MM.1S (cell line): ENCODE data around the gene NLGN4Y.

Experiments used
- DNase-seq: peaks from one replicate; pipeline ENCODE4 v3.0.0-alpha.2; 2015
- H2AFZ ChIP-seq: fragments of 300-600 bp; sonication (generic); 2 replicates; pipeline ENCODE4 v1.6.0; 2016; ENCODE audit warnings: antibody characterized with exemption, low read length
- H3F3A ChIP-seq: fragments of 300-600 bp; sonication (generic); 2 replicates; pipeline ENCODE4 v1.6.1; 2016; ENCODE audit warnings: mild to moderate bottlenecking, antibody characterized with exemption, low read length, moderate library complexity, mixed read lengths; ENCODE audit not compliant: insufficient read depth
- H3K27ac ChIP-seq: fragments of 300-600 bp; sonication (generic); 2 replicates; pipeline ENCODE4 v1.5.1; 2016; ENCODE audit warnings: mild to moderate bottlenecking, low read length
- H3K27me3 ChIP-seq: fragments of 300-600 bp; sonication (generic); replicated peaks from 2 replicates; pipeline ENCODE4 v1.6.0; 2016; ENCODE audit warnings: low read length; ENCODE audit not compliant: insufficient read depth
- H3K36me3 ChIP-seq: fragments of 300-600 bp; sonication (generic); replicated peaks from 2 replicates; pipeline ENCODE4 v1.6.1; 2016; ENCODE audit warnings: mild to moderate bottlenecking, low read length, mixed read lengths; ENCODE audit not compliant: insufficient read depth
- H3K4me1 ChIP-seq: fragments of 300-600 bp; sonication (generic); 2 replicates; pipeline ENCODE4 v1.6.1; 2016; ENCODE audit warnings: low read length, mixed read lengths
- H3K4me2 ChIP-seq: fragments of 300-600 bp; sonication (generic); 2 replicates; pipeline ENCODE4 v1.6.0; 2016; ENCODE audit warnings: low read depth, low read length
- H3K4me3 ChIP-seq: fragments of 300-600 bp; sonication (generic); 2 replicates; pipeline ENCODE4 v1.5.1; 2016; ENCODE audit warnings: low read length, mixed read lengths
- H3K79me2 ChIP-seq: fragments of 300-600 bp; sonication (generic); 2 replicates; pipeline ENCODE4 v1.6.1; 2016; ENCODE audit warnings: mixed run types, low read length, mixed read lengths
- H3K9ac ChIP-seq: fragments of 300-600 bp; sonication (generic); 2 replicates; pipeline ENCODE4 v1.6.1; 2016; ENCODE audit warnings: low read length, mixed read lengths
- H3K9me2 ChIP-seq: fragments of 300-600 bp; sonication (generic); replicated peaks from 2 replicates; pipeline ENCODE4 v1.6.1; 2016; ENCODE audit warnings: mild to moderate bottlenecking, low read length, mixed read lengths; ENCODE audit not compliant: insufficient read depth
- H3K9me3 ChIP-seq: fragments of 300-600 bp; sonication (generic); replicated peaks from 2 replicates; pipeline ENCODE4 v1.6.1; 2016; ENCODE audit warnings: mild to moderate bottlenecking, low read length, mixed read lengths; ENCODE audit not compliant: insufficient read depth
- H4K20me1 ChIP-seq: fragments of 300-600 bp; sonication (generic); 2 replicates; pipeline ENCODE4 v1.6.1; 2016; ENCODE audit warnings: mild to moderate bottlenecking, low read length, moderate library complexity, mixed read lengths; ENCODE audit not compliant: insufficient read depth
- CTCF ChIP-seq: fragments of 300-600 bp; sonication (generic); IDR thresholded peaks from 2 replicates; pipeline ENCODE4 v1.5.1; 2016; ENCODE audit warnings: antibody characterized with exemption, low read length, mixed read lengths
- EZH2 ChIP-seq: fragments of 300-600 bp; sonication (generic); optimal IDR thresholded peaks from 2 replicates; pipeline ENCODE3; 2017; ENCODE audit warnings: low read depth, mild to moderate bottlenecking, antibody characterized with exemption, low read length, mixed read lengths
- EZH2phosphoT487 ChIP-seq: fragments of 300-600 bp; sonication (generic); IDR thresholded peaks from 2 replicates; pipeline ENCODE4 v1.6.1; 2018; ENCODE audit warnings: antibody characterized with exemption, low read length

The NLGN4Y gene

GRCh38 chrY:14829366-14829885, 305.1 kb downstream of the NLGN4Y start:
- Histone ChIP-seq H2AFZ (no peak overlapping the region), H3K4me3 (no peak overlapping the region), H3K9me2 (no peaks in the 10 kb centered on the region), H3K9me3 (no peaks in the 10 kb centered on the region), H3F3A (no peaks in the 10 kb centered on the region), H3K4me1 (no peaks in the 10 kb centered on the region), H3K36me3 (no peaks in the 10 kb centered on the region), H3K9ac (no peak overlapping the region), H4K20me1 (no peaks in the 10 kb centered on the region), H3K27ac (no peak overlapping the region), H3K27me3 (no peaks in the 10 kb centered on the region), H3K79me2 (no peaks in the 10 kb centered on the region), H3K4me2 (no peak overlapping the region)
- no peak for TF ChIP-seq EZH2
- no peak for TF ChIP-seq CTCF
- no peak for TF ChIP-seq EZH2phosphoT487
- DNase-seq: no peak

GRCh38 chrY:14834103-14835060, 310.1 kb downstream of the NLGN4Y start:
- Histone ChIP-seq H4K20me1 (no peaks in the 10 kb centered on the region), H3K9ac (no peak overlapping the region), H3K4me3 (no peak overlapping the region), H3K79me2 (no peaks in the 10 kb centered on the region), H3K4me1 (no peaks in the 10 kb centered on the region), H3K9me2 (no peaks in the 10 kb centered on the region), H2AFZ (no peak overlapping the region), H3F3A (no peaks in the 10 kb centered on the region), H3K9me3 (no peaks in the 10 kb centered on the region), H3K36me3 (no peaks in the 10 kb centered on the region), H3K27me3 (no peaks in the 10 kb centered on the region), H3K4me2 (no peak overlapping the region), H3K27ac (no peak overlapping the region)
- DNase-seq: no peak
- TF ChIP-seq EZH2 (no peak), EZH2phosphoT487 (no peak), CTCF (no peak)

GRCh38 chrY:14837466-14837865, 313.1 kb downstream of the NLGN4Y start:
- no peak for DNase-seq
- TF ChIP-seq EZH2 (no peak), CTCF (no peak), EZH2phosphoT487 (no peak)
- Histone ChIP-seq H3K9me3 (no peaks in the 10 kb centered on the region), H3K9me2 (no peaks in the 10 kb centered on the region), H3K4me1 (no peaks in the 10 kb centered on the region), H3K9ac (no peak overlapping the region), H3K4me3 (no peak overlapping the region), H3F3A (no peaks in the 10 kb centered on the region), H3K79me2 (no peaks in the 10 kb centered on the region), H2AFZ (no peak overlapping the region), H4K20me1 (no peaks in the 10 kb centered on the region), H3K27ac (no peak overlapping the region), H3K27me3 (no peaks in the 10 kb centered on the region), H3K4me2 (no peak overlapping the region), H3K36me3 (no peaks in the 10 kb centered on the region)
